ENCODE results near the gene DNAH12.

DNAH12 gene

DNA sequence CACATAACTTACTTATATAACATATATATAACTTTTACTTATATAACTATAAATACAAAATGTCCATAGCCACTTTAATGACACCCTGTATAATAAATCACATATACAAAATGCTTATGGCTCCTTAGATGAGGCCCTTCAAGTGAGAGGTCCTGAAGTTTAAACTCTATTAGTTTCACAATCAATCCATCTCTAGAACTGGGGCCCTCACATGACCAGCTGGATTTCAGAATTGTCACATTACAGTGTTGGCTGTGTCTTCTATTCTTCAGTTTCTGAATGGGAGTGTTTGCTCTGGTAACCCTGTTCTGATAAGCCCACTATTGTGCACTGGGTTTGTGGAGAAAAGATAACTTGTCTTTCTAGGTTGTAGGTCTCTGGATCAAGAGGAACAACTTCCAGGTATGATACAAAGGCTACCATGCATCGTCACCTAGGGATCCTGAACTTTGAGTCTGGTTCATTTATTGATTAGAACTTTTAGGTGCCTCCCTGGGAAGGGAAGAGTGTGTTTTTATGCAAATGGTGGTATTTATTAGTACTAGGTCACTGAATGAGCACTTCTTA, 107.9 kb downstream of the DNAH12 start:
- Histone ChIP-seq H3K27ac (ENCODE audit: poor library complexity, severe bottlenecking) (no peak overlapping the region), H3K36me3 (ENCODE audit: low read depth) (no peaks in the 10 kb centered on the region), H3K27me3 (ENCODE audit: insufficient read depth, poor library complexity, severe bottlenecking) (no peaks in the 10 kb centered on the region), H3K9me3 (ENCODE audit: severe bottlenecking) (peaks cover 3% of the 10 kb centered on the region), H3K4me3 (ENCODE audit: severe bottlenecking) (no peak overlapping the region), H3K4me1 (ENCODE audit: insufficient read depth, poor library complexity, severe bottlenecking) (no peaks in the 10 kb centered on the region)
- TF ChIP-seq, protein P1, sequence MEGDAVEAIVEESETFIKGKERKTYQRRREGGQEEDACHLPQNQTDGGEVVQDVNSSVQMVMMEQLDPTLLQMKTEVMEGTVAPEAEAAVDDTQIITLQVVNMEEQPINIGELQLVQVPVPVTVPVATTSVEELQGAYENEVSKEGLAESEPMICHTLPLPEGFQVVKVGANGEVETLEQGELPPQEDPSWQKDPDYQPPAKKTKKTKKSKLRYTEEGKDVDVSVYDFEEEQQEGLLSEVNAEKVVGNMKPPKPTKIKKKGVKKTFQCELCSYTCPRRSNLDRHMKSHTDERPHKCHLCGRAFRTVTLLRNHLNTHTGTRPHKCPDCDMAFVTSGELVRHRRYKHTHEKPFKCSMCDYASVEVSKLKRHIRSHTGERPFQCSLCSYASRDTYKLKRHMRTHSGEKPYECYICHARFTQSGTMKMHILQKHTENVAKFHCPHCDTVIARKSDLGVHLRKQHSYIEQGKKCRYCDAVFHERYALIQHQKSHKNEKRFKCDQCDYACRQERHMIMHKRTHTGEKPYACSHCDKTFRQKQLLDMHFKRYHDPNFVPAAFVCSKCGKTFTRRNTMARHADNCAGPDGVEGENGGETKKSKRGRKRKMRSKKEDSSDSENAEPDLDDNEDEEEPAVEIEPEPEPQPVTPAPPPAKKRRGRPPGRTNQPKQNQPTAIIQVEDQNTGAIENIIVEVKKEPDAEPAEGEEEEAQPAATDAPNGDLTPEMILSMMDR (IDR thresholded peaks at IDR 0.05; ENCODE audit: poor library complexity, severe bottlenecking): no peak
- DNase-seq (ENCODE audit: low spot score) (no peak), ATAC-seq (ENCODE audit: low read depth) (no peak)

DNA sequence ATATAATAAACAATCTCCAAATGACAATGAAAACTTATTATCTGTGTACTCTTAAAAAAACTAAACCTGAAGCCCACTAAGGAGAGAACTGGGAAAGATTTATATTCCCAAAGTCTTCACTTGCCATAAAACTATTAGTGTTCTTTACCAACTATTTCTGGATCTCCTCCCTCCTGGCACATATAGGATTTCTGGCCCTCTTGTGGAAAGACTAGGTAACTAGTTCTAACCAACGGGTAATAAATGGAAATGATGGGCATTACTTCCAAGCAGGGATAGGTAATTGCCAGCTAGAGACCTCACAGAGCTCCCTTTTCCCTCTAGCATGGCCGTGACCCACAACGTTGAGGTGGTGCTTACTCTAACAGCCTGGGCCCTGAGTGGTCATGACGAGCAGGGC, 110.1 kb downstream of the DNAH12 start:
- Histone ChIP-seq H3K36me3 (ENCODE audit: low read depth) (no peaks in the 10 kb centered on the region), H3K4me3 (ENCODE audit: severe bottlenecking) (no peak overlapping the region), H3K27ac (ENCODE audit: poor library complexity, severe bottlenecking) (no peak overlapping the region), H3K9me3 (ENCODE audit: severe bottlenecking) (no peaks in the 10 kb centered on the region), H3K4me1 (ENCODE audit: insufficient read depth, poor library complexity, severe bottlenecking) (no peaks in the 10 kb centered on the region), H3K27me3 (ENCODE audit: insufficient read depth, poor library complexity, severe bottlenecking) (no peaks in the 10 kb centered on the region)
- peak; percentile 78; the same call in 2 of the 3 replicates for ATAC-seq (ENCODE audit: low read depth)
- TF ChIP-seq, protein P1 (IDR thresholded peaks at IDR 0.05; ENCODE audit: poor library complexity, severe bottlenecking): peak; percentile 67
- DNase-seq (ENCODE audit: low spot score): no peak

DNA sequence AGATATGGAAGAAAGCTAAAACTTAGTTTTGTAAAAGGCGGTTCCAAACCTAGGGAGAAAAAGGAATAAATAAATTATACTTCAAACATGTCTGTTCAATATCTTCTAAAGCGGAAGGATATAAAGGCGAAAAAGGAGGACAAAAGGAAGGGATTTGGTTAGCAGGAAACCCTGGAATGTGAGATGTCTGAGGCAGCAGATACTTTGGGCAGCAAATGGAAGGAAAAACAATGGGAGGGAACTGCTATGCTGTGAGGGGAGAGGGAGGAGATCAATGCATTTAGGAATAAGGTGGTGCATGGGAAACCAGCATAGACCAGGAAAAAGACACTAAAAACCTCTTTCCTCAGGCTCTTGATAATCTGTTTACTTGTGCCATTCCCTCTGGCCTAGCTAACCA, 120.8 kb downstream of the DNAH12 start:
- TF ChIP-seq, protein P1 (IDR thresholded peaks at IDR 0.05; ENCODE audit: poor library complexity, severe bottlenecking): no peak
- H3K9me3 ChIP-seq (ENCODE audit: severe bottlenecking): no peaks in the 10 kb centered on the region
- H3K27me3 ChIP-seq (ENCODE audit: insufficient read depth, poor library complexity, severe bottlenecking): no peaks in the 10 kb centered on the region
- no peak overlapping the region for H3K27ac ChIP-seq (ENCODE audit: poor library complexity, severe bottlenecking)
- H3K4me3 ChIP-seq (ENCODE audit: severe bottlenecking): no peak overlapping the region
- no peaks in the 10 kb centered on the region for H3K4me1 ChIP-seq (ENCODE audit: insufficient read depth, poor library complexity, severe bottlenecking)
- H3K36me3 ChIP-seq (ENCODE audit: low read depth): no peaks in the 10 kb centered on the region
- ATAC-seq (ENCODE audit: low read depth): no peak
- DNase-seq (ENCODE audit: low spot score): no peak

DNA sequence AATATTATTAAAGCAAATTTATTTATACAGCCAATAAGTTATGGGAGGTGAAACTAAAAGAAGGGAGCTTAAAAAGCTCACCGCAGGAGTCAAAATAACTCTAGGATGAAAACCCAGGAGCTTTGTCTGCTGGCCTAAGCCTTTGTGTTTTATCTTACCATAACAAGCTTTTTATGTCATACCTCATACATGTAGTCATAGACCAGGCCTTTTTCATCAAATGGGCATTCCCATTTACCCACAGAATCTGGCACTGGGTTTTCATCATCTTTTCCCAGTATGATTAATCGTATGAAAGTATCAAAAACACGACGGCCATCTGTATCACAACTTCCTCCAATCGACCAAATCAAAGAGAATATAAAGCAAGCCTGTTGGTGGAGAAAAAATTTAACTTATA, 122.8 kb downstream of the DNAH12 start:
- H3K9me3 ChIP-seq (ENCODE audit: severe bottlenecking): no peaks in the 10 kb centered on the region
- no peaks in the 10 kb centered on the region for H3K4me1 ChIP-seq (ENCODE audit: insufficient read depth, poor library complexity, severe bottlenecking)
- TF ChIP-seq, protein P1 (IDR thresholded peaks at IDR 0.05; ENCODE audit: poor library complexity, severe bottlenecking): no peak
- H3K27ac ChIP-seq (ENCODE audit: poor library complexity, severe bottlenecking): no peak overlapping the region
- H3K27me3 ChIP-seq (ENCODE audit: insufficient read depth, poor library complexity, severe bottlenecking): no peaks in the 10 kb centered on the region
- DNase-seq (ENCODE audit: low spot score) (no peak), ATAC-seq (ENCODE audit: low read depth) (no peak)
- H3K36me3 ChIP-seq (ENCODE audit: low read depth): no peaks in the 10 kb centered on the region
- H3K4me3 ChIP-seq (ENCODE audit: severe bottlenecking): no peak overlapping the region

DNA sequence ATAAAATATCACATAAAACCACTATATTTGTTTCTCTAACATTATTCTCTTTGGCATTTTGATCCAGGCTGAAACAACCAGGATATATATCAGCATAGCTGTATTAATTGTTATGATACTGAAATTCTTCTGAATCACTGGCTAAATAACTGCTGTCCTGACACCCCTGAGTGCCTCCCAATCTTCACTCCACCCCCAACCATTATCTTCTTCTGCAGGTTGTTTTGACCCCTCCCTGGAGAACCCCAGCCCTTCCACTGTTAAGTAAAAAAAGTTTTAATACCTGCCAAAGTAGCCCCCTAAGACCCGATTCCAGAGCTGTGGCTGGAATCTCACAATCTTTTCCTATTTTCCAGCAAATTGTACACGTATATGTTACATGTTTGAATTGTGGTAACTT, 124.1 kb downstream of the DNAH12 start:
- no peaks in the 10 kb centered on the region for H3K27me3 ChIP-seq (ENCODE audit: insufficient read depth, poor library complexity, severe bottlenecking)
- DNase-seq (ENCODE audit: low spot score) (no peak), ATAC-seq (ENCODE audit: low read depth) (no peak)
- H3K4me3 ChIP-seq (ENCODE audit: severe bottlenecking): no peak overlapping the region
- TF ChIP-seq, protein P1 (IDR thresholded peaks at IDR 0.05; ENCODE audit: poor library complexity, severe bottlenecking): no peak
- H3K27ac ChIP-seq (ENCODE audit: poor library complexity, severe bottlenecking): no peak overlapping the region
- no peaks in the 10 kb centered on the region for H3K9me3 ChIP-seq (ENCODE audit: severe bottlenecking)
- H3K4me1 ChIP-seq (ENCODE audit: insufficient read depth, poor library complexity, severe bottlenecking): no peaks in the 10 kb centered on the region
- H3K36me3 ChIP-seq (ENCODE audit: low read depth): no peaks in the 10 kb centered on the region

All from RWPE2 (cell line).